ENCODE data around the gene BAG1. TPM values are rescaled to one million over a fixed set of nuclear protein-coding genes. Genes with fewer than 3 reads are reported as not detected.

The BAG1 gene
- total and polyA plus RNA-seq, 2 experiments from 2014 or later = 44.7 to 55.4 TPM

DNA sequence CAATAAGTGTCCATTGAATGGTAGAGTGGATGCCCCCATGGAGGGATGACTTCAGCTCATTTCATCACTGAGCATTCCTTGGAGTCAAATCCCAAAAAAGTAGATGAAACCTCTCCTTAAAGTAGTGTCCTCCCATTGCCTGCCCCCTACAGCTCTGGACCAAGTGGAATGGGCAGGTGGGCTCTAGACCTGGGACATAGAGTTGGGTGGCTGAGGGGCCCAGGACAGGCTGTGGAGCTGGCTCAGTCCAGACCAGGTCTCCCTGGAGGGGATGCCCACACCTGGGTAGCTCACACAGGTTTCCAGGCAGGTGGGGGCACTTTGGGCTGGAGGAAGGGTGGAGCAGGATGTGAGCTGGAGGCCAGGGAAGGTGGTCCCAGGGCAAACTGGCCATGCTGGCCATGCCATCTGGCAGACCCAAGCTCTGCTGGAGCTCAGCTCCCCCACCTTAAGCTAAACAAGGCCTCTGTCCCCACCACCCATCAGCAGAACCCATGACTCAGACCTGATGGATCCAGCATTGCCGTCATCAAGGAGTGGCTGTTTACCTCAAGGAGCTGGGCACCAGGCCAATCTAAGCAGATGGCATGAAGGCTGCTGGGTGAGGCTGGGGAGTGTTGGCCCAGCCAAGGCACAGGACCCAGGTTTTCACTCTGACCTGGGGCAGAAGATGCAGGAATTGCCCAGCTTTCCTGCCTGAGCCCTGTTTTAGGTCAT, 30.7 kb downstream of the BAG1 start:
- Mint-ChIP-seq H3K27me3 (ENCODE audit: insufficient read depth, low read depth, poor library complexity) (peaks cover 10% of the 10 kb centered on the region), H3K27ac (no peak overlapping the region), H3K36me3 (ENCODE audit: low read depth) (no peaks in the 10 kb centered on the region), H3K4me3 (no peak overlapping the region), H3K9me3 (no peaks in the 10 kb centered on the region; the same call in 2 of the 3 replicates), H3K4me1 (no peaks in the 10 kb centered on the region)
- H2AFZ ChIP-seq = no peak overlapping the region
- no peaks in the 10 kb centered on the region for H3K27me3 ChIP-seq (ENCODE audit: insufficient read depth)
- no peak for DNase-seq (ENCODE audit: low spot score)
- H4K20me1 ChIP-seq (replicated peaks; ENCODE audit: insufficient read depth) = no peaks in the 10 kb centered on the region
- H3F3A ChIP-seq (replicated peaks; ENCODE audit: low read depth) = no peaks in the 10 kb centered on the region
- H3K4me2 ChIP-seq = no peak overlapping the region
- ATAC-seq = no peak
- TF ChIP-seq JUNB (IDR thresholded peaks at IDR 0.05; ENCODE audit: unreplicated experiment) (no peak), EZH2 (IDR thresholded peaks at IDR 0.05; ENCODE audit: low read depth, unreplicated experiment) (no peak), NANOG (IDR thresholded peaks at IDR 0.05; ENCODE audit: borderline replicate concordance) (no peak), ZNF331 (CRISPR knock-in tag; IDR thresholded peaks at IDR 0.05; ENCODE audit: low read depth) (no peak), STAT1 (IDR thresholded peaks at IDR 0.05; ENCODE audit: unreplicated experiment) (no peak), ZNF114 (CRISPR knock-in tag; IDR thresholded peaks at IDR 0.05) (no peak), EZH2phosphoT487 (IDR thresholded peaks at IDR 0.05; ENCODE audit: unreplicated experiment) (no peak), CREB1 (CRISPR knock-in tag; IDR thresholded peaks at IDR 0.05; ENCODE audit: low read depth) (no peak), POLR2AphosphoS5 (IDR thresholded peaks at IDR 0.05; ENCODE audit: low read depth) (no peak)
- TF ChIP-seq, protein P1, sequence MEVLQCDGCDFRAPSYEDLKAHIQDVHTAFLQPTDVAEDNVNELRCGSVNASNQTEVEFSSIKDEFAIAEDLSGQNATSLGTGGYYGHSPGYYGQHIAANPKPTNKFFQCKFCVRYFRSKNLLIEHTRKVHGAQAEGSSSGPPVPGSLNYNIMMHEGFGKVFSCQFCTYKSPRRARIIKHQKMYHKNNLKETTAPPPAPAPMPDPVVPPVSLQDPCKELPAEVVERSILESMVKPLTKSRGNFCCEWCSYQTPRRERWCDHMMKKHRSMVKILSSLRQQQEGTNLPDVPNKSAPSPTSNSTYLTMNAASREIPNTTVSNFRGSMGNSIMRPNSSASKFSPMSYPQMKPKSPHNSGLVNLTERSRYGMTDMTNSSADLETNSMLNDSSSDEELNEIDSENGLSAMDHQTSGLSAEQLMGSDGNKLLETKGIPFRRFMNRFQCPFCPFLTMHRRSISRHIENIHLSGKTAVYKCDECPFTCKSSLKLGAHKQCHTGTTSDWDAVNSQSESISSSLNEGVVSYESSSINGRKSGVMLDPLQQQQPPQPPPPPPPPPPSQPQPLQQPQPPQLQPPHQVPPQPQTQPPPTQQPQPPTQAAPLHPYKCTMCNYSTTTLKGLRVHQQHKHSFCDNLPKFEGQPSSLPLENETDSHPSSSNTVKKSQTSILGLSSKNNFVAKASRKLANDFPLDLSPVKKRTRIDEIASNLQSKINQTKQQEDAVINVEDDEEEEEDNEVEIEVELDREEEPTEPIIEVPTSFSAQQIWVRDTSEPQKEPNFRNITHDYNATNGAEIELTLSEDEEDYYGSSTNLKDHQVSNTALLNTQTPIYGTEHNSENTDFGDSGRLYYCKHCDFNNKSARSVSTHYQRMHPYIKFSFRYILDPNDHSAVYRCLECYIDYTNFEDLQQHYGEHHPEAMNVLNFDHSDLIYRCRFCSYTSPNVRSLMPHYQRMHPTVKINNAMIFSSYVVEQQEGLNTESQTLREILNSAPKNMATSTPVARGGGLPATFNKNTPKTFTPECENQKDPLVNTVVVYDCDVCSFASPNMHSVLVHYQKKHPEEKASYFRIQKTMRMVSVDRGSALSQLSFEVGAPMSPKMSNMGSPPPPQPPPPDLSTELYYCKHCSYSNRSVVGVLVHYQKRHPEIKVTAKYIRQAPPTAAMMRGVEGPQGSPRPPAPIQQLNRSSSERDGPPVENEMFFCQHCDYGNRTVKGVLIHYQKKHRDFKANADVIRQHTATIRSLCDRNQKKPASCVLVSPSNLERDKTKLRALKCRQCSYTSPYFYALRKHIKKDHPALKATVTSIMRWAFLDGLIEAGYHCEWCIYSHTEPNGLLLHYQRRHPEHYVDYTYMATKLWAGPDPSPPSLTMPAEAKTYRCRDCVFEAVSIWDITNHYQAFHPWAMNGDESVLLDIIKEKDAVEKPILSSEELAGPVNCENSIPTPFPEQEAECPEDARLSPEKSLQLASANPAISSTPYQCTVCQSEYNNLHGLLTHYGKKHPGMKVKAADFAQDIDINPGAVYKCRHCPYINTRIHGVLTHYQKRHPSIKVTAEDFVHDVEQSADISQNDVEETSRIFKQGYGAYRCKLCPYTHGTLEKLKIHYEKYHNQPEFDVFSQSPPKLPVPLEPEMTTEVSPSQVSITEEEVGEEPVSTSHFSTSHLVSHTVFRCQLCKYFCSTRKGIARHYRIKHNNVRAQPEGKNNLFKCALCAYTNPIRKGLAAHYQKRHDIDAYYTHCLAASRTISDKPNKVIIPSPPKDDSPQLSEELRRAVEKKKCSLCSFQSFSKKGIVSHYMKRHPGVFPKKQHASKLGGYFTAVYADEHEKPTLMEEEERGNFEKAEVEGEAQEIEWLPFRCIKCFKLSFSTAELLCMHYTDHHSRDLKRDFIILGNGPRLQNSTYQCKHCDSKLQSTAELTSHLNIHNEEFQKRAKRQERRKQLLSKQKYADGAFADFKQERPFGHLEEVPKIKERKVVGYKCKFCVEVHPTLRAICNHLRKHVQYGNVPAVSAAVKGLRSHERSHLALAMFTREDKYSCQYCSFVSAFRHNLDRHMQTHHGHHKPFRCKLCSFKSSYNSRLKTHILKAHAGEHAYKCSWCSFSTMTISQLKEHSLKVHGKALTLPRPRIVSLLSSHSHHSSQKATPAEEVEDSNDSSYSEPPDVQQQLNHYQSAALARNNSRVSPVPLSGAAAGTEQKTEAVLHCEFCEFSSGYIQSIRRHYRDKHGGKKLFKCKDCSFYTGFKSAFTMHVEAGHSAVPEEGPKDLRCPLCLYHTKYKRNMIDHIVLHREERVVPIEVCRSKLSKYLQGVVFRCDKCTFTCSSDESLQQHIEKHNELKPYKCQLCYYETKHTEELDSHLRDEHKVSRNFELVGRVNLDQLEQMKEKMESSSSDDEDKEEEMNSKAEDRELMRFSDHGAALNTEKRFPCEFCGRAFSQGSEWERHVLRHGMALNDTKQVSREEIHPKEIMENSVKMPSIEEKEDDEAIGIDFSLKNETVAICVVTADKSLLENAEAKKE (CRISPR knock-in tag; IDR thresholded peaks at IDR 0.05) = no peak
- TF ChIP-seq, protein P2, sequence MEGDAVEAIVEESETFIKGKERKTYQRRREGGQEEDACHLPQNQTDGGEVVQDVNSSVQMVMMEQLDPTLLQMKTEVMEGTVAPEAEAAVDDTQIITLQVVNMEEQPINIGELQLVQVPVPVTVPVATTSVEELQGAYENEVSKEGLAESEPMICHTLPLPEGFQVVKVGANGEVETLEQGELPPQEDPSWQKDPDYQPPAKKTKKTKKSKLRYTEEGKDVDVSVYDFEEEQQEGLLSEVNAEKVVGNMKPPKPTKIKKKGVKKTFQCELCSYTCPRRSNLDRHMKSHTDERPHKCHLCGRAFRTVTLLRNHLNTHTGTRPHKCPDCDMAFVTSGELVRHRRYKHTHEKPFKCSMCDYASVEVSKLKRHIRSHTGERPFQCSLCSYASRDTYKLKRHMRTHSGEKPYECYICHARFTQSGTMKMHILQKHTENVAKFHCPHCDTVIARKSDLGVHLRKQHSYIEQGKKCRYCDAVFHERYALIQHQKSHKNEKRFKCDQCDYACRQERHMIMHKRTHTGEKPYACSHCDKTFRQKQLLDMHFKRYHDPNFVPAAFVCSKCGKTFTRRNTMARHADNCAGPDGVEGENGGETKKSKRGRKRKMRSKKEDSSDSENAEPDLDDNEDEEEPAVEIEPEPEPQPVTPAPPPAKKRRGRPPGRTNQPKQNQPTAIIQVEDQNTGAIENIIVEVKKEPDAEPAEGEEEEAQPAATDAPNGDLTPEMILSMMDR (conservative IDR thresholded peaks at IDR 0.05; ENCODE audit: low read depth in 2 of 2) = no peak
- TF ChIP-seq, protein P3, sequence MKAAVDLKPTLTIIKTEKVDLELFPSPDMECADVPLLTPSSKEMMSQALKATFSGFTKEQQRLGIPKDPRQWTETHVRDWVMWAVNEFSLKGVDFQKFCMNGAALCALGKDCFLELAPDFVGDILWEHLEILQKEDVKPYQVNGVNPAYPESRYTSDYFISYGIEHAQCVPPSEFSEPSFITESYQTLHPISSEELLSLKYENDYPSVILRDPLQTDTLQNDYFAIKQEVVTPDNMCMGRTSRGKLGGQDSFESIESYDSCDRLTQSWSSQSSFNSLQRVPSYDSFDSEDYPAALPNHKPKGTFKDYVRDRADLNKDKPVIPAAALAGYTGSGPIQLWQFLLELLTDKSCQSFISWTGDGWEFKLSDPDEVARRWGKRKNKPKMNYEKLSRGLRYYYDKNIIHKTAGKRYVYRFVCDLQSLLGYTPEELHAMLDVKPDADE (IDR thresholded peaks at IDR 0.05) = no peak
- TF ChIP-seq, protein P4, sequence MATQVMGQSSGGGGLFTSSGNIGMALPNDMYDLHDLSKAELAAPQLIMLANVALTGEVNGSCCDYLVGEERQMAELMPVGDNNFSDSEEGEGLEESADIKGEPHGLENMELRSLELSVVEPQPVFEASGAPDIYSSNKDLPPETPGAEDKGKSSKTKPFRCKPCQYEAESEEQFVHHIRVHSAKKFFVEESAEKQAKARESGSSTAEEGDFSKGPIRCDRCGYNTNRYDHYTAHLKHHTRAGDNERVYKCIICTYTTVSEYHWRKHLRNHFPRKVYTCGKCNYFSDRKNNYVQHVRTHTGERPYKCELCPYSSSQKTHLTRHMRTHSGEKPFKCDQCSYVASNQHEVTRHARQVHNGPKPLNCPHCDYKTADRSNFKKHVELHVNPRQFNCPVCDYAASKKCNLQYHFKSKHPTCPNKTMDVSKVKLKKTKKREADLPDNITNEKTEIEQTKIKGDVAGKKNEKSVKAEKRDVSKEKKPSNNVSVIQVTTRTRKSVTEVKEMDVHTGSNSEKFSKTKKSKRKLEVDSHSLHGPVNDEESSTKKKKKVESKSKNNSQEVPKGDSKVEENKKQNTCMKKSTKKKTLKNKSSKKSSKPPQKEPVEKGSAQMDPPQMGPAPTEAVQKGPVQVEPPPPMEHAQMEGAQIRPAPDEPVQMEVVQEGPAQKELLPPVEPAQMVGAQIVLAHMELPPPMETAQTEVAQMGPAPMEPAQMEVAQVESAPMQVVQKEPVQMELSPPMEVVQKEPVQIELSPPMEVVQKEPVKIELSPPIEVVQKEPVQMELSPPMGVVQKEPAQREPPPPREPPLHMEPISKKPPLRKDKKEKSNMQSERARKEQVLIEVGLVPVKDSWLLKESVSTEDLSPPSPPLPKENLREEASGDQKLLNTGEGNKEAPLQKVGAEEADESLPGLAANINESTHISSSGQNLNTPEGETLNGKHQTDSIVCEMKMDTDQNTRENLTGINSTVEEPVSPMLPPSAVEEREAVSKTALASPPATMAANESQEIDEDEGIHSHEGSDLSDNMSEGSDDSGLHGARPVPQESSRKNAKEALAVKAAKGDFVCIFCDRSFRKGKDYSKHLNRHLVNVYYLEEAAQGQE (IDR thresholded peaks at IDR 0.05; ENCODE audit: unreplicated experiment) = no peak
- no peak overlapping the region for H3K4me3 ChIP-seq
- H3K79me2 ChIP-seq (replicated peaks; ENCODE audit: insufficient read depth) = no peaks in the 10 kb centered on the region
- H3K36me3 ChIP-seq (ENCODE audit: insufficient read depth) = no peaks in the 10 kb centered on the region
- no peak overlapping the region for H3K27ac ChIP-seq (ENCODE audit: low read depth)
- H3K4me1 ChIP-seq (ENCODE audit: insufficient read depth) = no peaks in the 10 kb centered on the region
- H3K9me2 ChIP-seq (ENCODE audit: insufficient read depth) = no peaks in the 10 kb centered on the region
